AG04450 (cell line): Measurements from ENCODE around the gene PPP1R12C. TPM values are rescaled to one million over a fixed set of nuclear protein-coding genes. Genes with fewer than 3 reads are reported as not detected.

Experiments
- CTCF ChIA-PET: fragments of 300-600, 350-600 bp; formaldehyde crosslinking; extraction: SDS; loops from one replicate; lab custom pipeline; 2022; ENCODE audit warnings: antibody characterized with exemption, inconsistent platforms; lab: Charles Lee
- POLR2A ChIA-PET: fragments of 350-600 bp; formaldehyde crosslinking; extraction: SDS; loops from one replicate; lab custom pipeline; 2021; ENCODE audit warnings: antibody characterized with exemption, inconsistent platforms; lab: Yijun Ruan, JAX
- DNase-seq: peaks from one replicate; pipeline ENCODE4 v3.0.0-alpha.2; 2011; ENCODE audit warnings: low read depth, low spot score
- H3K27ac ChIP-seq: one replicate; pipeline ENCODE4 v1.5.1; 2012; ENCODE audit warnings: low read depth, low read length, control low read depth
- H3K27me3 ChIP-seq: one replicate; pipeline ENCODE4 v1.6.0; 2012; ENCODE audit warnings: low read length; ENCODE audit not compliant: control insufficient read depth, insufficient read depth
- H3K4me3 ChIP-seq: 2 replicates; pipeline ENCODE4 v1.5.1; 2011; ENCODE audit warnings: mild to moderate bottlenecking, low read depth, low read length, control low read depth
- H3K9me3 ChIP-seq: 2 replicates; pipeline ENCODE4 v1.5.1; 2012; ENCODE audit warnings: low read length; ENCODE audit not compliant: control insufficient read depth, insufficient read depth
- polyA plus RNA-seq: library from polyadenylated mRNA; depleted of rRNA; stranded (reverse); fragments of >200 nt; gene quantifications from 2 replicates; pipeline ENCODE4 v1.2.3, GENCODE V29; 2011
- TF ChIP-seq, protein P1 (sequence below): IDR thresholded peaks from 2 replicates; pipeline ENCODE4 v1.5.1; 2011; ENCODE audit warnings: low read depth, low read length, control low read depth, inconsistent platforms

The PPP1R12C gene
- polyA plus RNA-seq, 1 experiment, result 24.2 TPM

DNA sequence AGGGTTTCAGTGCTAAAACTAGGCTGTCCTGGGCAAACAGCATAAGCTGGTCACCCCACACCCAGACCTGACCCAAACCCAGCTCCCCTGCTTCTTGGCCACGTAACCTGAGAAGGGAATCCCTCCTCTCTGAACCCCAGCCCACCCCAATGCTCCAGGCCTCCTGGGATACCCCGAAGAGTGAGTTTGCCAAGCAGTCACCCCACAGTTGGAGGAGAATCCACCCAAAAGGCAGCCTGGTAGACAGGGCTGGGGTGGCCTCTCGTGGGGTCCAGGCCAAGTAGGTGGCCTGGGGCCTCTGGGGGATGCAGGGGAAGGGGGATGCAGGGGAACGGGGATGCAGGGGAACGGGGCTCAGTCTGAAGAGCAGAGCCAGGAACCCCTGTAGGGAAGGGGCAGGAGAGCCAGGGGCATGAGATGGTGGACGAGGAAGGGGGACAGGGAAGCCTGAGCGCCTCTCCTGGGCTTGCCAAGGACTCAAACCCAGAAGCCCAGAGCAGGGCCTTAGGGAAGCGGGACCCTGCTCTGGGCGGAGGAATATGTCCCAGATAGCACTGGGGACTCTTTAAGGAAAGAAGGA, 2.8 kb downstream of the PPP1R12C start:
- POLR2A ChIA-PET, result no interaction called here
- Histone ChIP-seq H3K27me3 (no peaks in the 10 kb centered on the region), H3K4me3 (no peak overlapping the region), H3K27ac (peak overlapping the region; percentile 31), H3K9me3 (peaks cover 3% of the 10 kb centered on the region; the same call in 1 of the 2 replicates)
- CTCF ChIA-PET, result interaction anchor here (1.5 kb wide), 1 partner anchor 26 kb away, joined by 4 read pairs; no protein-coding TSS in a partner anchor
- DNase-seq, result no peak
- TF ChIP-seq, protein P1, sequence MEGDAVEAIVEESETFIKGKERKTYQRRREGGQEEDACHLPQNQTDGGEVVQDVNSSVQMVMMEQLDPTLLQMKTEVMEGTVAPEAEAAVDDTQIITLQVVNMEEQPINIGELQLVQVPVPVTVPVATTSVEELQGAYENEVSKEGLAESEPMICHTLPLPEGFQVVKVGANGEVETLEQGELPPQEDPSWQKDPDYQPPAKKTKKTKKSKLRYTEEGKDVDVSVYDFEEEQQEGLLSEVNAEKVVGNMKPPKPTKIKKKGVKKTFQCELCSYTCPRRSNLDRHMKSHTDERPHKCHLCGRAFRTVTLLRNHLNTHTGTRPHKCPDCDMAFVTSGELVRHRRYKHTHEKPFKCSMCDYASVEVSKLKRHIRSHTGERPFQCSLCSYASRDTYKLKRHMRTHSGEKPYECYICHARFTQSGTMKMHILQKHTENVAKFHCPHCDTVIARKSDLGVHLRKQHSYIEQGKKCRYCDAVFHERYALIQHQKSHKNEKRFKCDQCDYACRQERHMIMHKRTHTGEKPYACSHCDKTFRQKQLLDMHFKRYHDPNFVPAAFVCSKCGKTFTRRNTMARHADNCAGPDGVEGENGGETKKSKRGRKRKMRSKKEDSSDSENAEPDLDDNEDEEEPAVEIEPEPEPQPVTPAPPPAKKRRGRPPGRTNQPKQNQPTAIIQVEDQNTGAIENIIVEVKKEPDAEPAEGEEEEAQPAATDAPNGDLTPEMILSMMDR, result no peak

DNA sequence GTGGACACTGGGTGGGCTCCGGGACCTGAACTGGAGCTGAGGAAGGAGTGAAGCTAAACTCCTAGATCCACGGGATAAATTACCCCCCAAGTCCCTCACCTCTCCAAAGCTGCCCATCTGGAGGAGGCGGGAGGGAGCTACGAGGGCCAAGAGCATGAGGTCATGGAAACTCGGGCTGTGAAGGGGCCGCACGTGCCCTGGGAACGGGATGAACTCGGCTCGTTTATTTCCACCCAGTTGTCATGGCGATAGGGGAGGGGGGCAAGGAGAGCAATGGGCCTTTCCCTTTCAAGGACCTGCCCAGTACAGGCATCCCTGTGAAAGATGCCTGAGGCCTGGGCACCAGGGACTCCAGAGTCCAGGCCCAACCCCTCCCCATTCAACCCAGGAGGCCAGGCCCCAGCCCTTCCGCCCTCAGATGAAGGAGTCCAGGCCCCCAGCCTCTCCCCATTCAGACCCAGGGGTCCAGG, 3.8 kb downstream of the PPP1R12C start:
- peaks cover under 1% of the 10 kb centered on the region; the same call in 1 of the 2 replicates for H3K9me3 ChIP-seq
- TF ChIP-seq, protein P1, result no peak
- DNase-seq, result peak; percentile 84
- POLR2A ChIA-PET, result no interaction called here
- H3K27ac ChIP-seq, result peak overlapping the region; percentile 69
- no peaks in the 10 kb centered on the region for H3K27me3 ChIP-seq
- CTCF ChIA-PET, result interaction anchor here (1.1 kb wide), 1 partner anchor 25 kb away, joined by 3 read pairs; no protein-coding TSS in a partner anchor
- no peak overlapping the region for H3K4me3 ChIP-seq

DNA sequence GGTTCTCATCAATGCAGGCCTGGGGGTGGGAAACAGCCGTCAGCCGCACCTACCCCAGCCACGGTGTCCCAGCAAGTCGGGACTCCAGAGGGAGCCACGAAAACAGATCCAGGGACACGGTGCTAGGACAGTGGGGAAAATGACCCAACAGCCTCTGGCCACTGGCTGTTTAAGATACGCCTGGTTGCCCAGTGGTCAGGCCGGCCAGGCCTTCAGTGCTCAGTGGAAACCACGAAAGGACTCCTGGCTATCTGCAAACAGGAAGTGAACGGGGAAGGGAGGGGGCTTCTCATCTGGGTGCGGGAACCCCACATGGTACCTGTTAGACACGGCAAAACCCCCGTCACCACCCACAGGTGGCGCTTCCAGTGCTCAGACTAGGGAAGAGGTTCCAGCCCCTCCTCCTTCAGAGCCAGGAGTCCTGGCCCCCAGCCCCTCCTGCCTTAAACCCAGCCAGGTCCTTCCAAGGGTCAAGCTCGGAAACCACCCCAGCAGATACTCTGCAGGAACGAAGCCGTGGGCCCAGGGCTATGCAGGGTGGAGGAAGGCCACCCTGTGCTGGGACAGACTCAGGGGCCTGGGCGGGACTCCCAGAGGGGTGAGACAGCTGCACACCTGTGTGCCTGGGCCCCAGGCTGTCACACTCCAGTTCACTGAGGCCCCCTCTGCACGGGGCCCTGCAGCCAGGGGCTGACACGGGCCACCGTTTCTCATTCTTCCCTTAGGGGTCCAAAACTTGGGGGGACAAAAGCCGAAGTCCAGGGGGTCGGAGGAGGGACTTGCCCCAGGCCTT, 4.5 kb downstream of the PPP1R12C start:
- DNase-seq, result no peak
- Histone ChIP-seq H3K27me3 (no peaks in the 10 kb centered on the region), H3K4me3 (no peak overlapping the region), H3K27ac (peak overlapping the region; percentile 69), H3K9me3 (no peaks in the 10 kb centered on the region; the same call in 1 of the 2 replicates)
- ChIA-PET CTCF (interaction anchor here (0.5 to 1.1 kb wide), 2 partner anchors 25 to 1153 kb away, joined by 3 to 5 read pairs; no protein-coding TSS in a partner anchor), POLR2A (no interaction called here)
- TF ChIP-seq, protein P1, result no peak

DNA sequence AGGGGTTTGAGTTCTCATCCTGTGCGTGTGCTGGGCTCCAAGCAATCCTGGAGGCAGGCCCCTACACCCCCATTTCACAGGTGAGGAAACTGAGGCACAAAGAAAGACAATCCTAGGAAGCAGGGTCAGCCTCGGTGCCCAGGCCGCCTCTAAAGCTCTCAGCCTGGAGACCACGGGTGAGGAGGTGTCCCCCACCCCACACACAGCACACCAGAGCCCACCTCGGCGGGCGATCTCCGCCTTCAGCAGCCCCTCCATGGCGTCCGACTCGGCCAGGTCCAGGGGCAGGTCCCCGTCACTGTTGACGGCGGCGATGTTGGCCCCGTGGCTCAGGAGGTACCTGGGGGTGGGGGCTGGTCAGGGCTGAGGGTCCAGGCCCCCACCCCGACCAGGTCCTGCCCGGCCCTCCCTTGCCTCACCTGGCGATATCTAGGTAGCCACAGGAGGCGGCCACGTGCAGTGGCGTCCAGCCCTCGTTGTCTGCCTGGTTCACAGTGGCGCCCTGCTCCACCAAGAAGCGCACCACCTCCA, 5.1 kb downstream of the PPP1R12C start:
- TF ChIP-seq, protein P1, result no peak
- ChIA-PET CTCF (interaction anchor here (0.5 kb wide), 1 partner anchor 1153 kb away, joined by 5 read pairs; no protein-coding TSS in a partner anchor), POLR2A (no interaction called here)
- H3K9me3 ChIP-seq, result no peaks in the 10 kb centered on the region; the same call in 1 of the 2 replicates
- H3K27me3 ChIP-seq, result no peaks in the 10 kb centered on the region
- DNase-seq, result no peak
- H3K4me3 ChIP-seq, result no peak overlapping the region
- H3K27ac ChIP-seq, result no peak overlapping the region
